HL-60 (cell line): ENCODE data around the gene BRAF.

Source experiments
- DNase-seq, 2 experiments: peaks; one replicate each; pipeline ENCODE4 v3.0.0-alpha.2; 2010 to 2020; ENCODE audit warnings: low read depth in 1 of 2, low spot score in 1 of 2
- H3K27ac ChIP-seq: fragments of 250-450 bp; sonication (Bioruptor Pico); replicated peaks from 2 replicates; pipeline ENCODE4 v1.5.1; 2020; ENCODE audit warnings: mild to moderate bottlenecking, moderate library complexity
- H3K27me3 ChIP-seq: fragments of 250-450 bp; sonication (Bioruptor Pico); 2 replicates; pipeline ENCODE4 v1.5.1; 2021; ENCODE audit warnings: mild to moderate bottlenecking, moderate library complexity; ENCODE audit not compliant: insufficient read depth, poor library complexity, severe bottlenecking
- H3K4me3 ChIP-seq: replicated peaks from 2 replicates; pipeline ENCODE4 v1.5.1; 2011; ENCODE audit warnings: mild to moderate bottlenecking, control low read depth, low read length; ENCODE audit not compliant: insufficient read depth
- GABPA ChIP-seq: IDR thresholded peaks from 2 replicates; pipeline ENCODE4 v1.6.1; 2012; ENCODE audit warnings: low read depth
- POLR2AphosphoS5 ChIP-seq: IDR thresholded peaks from 2 replicates; pipeline ENCODE4 v1.6.1; 2012; ENCODE audit warnings: low read depth
- SPI1 ChIP-seq: IDR thresholded peaks from 2 replicates; pipeline ENCODE4 v1.6.1; 2012; ENCODE audit warnings: low read depth, mild to moderate bottlenecking, borderline replicate concordance
- TF ChIP-seq, protein P1 (sequence below): IDR thresholded peaks from 2 replicates; pipeline ENCODE4 v1.6.1; 2012; ENCODE audit warnings: low read depth; ENCODE audit not compliant: insufficient replicate concordance
- TF ChIP-seq, protein P2 (sequence below): IDR thresholded peaks from one replicate; pipeline ENCODE4 v1.5.1; 2011; ENCODE audit warnings: low read length, control low read depth, inconsistent platforms; ENCODE audit not compliant: insufficient read depth

The BRAF gene

GRCh38 chr7:140898786-140899536, 25.8 kb downstream of the BRAF start:
- TF ChIP-seq SPI1 (no peak), GABPA (no peak), POLR2AphosphoS5 (no peak)
- TF ChIP-seq, protein P1, sequence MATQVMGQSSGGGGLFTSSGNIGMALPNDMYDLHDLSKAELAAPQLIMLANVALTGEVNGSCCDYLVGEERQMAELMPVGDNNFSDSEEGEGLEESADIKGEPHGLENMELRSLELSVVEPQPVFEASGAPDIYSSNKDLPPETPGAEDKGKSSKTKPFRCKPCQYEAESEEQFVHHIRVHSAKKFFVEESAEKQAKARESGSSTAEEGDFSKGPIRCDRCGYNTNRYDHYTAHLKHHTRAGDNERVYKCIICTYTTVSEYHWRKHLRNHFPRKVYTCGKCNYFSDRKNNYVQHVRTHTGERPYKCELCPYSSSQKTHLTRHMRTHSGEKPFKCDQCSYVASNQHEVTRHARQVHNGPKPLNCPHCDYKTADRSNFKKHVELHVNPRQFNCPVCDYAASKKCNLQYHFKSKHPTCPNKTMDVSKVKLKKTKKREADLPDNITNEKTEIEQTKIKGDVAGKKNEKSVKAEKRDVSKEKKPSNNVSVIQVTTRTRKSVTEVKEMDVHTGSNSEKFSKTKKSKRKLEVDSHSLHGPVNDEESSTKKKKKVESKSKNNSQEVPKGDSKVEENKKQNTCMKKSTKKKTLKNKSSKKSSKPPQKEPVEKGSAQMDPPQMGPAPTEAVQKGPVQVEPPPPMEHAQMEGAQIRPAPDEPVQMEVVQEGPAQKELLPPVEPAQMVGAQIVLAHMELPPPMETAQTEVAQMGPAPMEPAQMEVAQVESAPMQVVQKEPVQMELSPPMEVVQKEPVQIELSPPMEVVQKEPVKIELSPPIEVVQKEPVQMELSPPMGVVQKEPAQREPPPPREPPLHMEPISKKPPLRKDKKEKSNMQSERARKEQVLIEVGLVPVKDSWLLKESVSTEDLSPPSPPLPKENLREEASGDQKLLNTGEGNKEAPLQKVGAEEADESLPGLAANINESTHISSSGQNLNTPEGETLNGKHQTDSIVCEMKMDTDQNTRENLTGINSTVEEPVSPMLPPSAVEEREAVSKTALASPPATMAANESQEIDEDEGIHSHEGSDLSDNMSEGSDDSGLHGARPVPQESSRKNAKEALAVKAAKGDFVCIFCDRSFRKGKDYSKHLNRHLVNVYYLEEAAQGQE, result no peak
- TF ChIP-seq, protein P2, sequence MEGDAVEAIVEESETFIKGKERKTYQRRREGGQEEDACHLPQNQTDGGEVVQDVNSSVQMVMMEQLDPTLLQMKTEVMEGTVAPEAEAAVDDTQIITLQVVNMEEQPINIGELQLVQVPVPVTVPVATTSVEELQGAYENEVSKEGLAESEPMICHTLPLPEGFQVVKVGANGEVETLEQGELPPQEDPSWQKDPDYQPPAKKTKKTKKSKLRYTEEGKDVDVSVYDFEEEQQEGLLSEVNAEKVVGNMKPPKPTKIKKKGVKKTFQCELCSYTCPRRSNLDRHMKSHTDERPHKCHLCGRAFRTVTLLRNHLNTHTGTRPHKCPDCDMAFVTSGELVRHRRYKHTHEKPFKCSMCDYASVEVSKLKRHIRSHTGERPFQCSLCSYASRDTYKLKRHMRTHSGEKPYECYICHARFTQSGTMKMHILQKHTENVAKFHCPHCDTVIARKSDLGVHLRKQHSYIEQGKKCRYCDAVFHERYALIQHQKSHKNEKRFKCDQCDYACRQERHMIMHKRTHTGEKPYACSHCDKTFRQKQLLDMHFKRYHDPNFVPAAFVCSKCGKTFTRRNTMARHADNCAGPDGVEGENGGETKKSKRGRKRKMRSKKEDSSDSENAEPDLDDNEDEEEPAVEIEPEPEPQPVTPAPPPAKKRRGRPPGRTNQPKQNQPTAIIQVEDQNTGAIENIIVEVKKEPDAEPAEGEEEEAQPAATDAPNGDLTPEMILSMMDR, result no peak
- no peak for DNase-seq
- H3K27ac ChIP-seq, result no peak overlapping the region
- no peak overlapping the region for H3K4me3 ChIP-seq
- no peaks in the 10 kb centered on the region for H3K27me3 ChIP-seq

DNA sequence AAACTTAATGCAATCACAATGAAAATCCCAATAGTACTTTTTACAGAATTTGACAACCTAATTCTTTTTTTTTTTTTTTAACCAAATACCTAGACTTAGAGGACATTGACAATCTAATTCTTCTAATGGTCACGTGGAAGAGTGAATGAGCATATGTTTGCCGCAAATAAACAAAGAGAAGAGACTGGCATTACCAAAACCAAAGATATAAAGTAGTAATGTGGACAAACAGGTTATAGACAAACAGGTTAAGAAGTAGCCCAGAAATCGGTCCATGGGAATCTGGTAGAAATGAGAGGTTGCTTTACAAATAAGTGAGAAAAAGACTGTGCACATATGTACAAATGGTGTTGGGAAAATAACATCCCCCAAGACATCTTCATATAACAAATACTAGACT, 27.7 kb downstream of the BRAF start:
- TF ChIP-seq, protein P2, result no peak
- TF ChIP-seq, protein P1, result no peak
- TF ChIP-seq GABPA (no peak), POLR2AphosphoS5 (no peak), SPI1 (no peak)

GRCh38 chr7:140889645-140890044, 35.1 kb downstream of the BRAF start:
- DNase-seq, result no peak
- Histone ChIP-seq H3K4me3 (no peak overlapping the region), H3K27ac (no peak overlapping the region), H3K27me3 (no peaks in the 10 kb centered on the region)
- TF ChIP-seq, protein P2, result no peak
- TF ChIP-seq GABPA (no peak), SPI1 (no peak), POLR2AphosphoS5 (no peak)
- TF ChIP-seq, protein P1, result no peak

More for the DNA sequence above, 27.7 kb downstream of the BRAF start:
- DNase-seq, result no peak
- Histone ChIP-seq H3K4me3 (no peak overlapping the region), H3K27ac (no peak overlapping the region), H3K27me3 (no peaks in the 10 kb centered on the region)
